Calu3 (cell line): ENCODE data around the gene SLC24A3. TPM values are rescaled to one million over a fixed set of nuclear protein-coding genes. Genes with fewer than 3 reads are reported as not detected.

Source experiments
- BruUV-seq: library from RNA; stranded (reverse); fragments of 400-500 nt; replicated peaks from 2 replicates; lab custom pipeline; 2021; lab: Mats Ljungman, UMichigan
- CTCF ChIA-PET: fragments of 300-600 bp; sonication (Branson Sonifier 250); formaldehyde crosslinking; loops from one replicate; lab custom pipeline; 2022; ENCODE audit warnings: antibody characterized with exemption; lab: Charles Lee
- DNase-seq: peaks from one replicate; pipeline ENCODE4 v3.0.0; 2022
- H3K27ac Mint-ChIP-seq: one replicate; pipeline ENCODE4 v1.8.0; 2022; ENCODE audit warnings: mixed read lengths; ENCODE audit not compliant: unreplicated experiment
- H3K27me3 Mint-ChIP-seq: one replicate; pipeline ENCODE4 v1.8.0; 2022; ENCODE audit warnings: mixed read lengths; ENCODE audit not compliant: unreplicated experiment
- H3K36me3 Mint-ChIP-seq: one replicate; pipeline ENCODE4 v1.8.0; 2022; ENCODE audit warnings: mild to moderate bottlenecking, moderate library complexity, mixed read lengths; ENCODE audit not compliant: insufficient read depth, unreplicated experiment
- H3K4me1 Mint-ChIP-seq: one replicate; pipeline ENCODE4 v1.8.0; 2022; ENCODE audit warnings: mild to moderate bottlenecking, low read depth, mixed read lengths; ENCODE audit not compliant: unreplicated experiment
- H3K4me3 Mint-ChIP-seq: one replicate; pipeline ENCODE4 v1.8.0; 2022; ENCODE audit warnings: mild to moderate bottlenecking, low read depth, moderate library complexity, mixed read lengths; ENCODE audit not compliant: unreplicated experiment
- H3K9me3 Mint-ChIP-seq: one replicate; pipeline ENCODE4 v1.8.0; 2022; ENCODE audit warnings: low read depth, mixed read lengths; ENCODE audit not compliant: unreplicated experiment
- intact Hi-C: fragments of 100-400 bp; cut with micrococcal nuclease; formaldehyde crosslinking; loops from one replicate; pipeline ENCODE4 v1.10.0; 2022; ENCODE audit not compliant: unreplicated experiment
- total RNA-seq: library from RNA; stranded (reverse); gene quantifications from 2 replicates; pipeline ENCODE4 v1.2.3, GENCODE V29; 2022
- TF ChIP-seq, protein P1 (sequence below): fragments of 200-600 bp; IDR thresholded peaks from one replicate; pipeline ENCODE4 v1.8.0; 2022; ENCODE audit warnings: antibody characterized with exemption; ENCODE audit not compliant: unreplicated experiment

The SLC24A3 gene
- total RNA-seq, 1 experiment from 2014 or later, result not detected

DNA sequence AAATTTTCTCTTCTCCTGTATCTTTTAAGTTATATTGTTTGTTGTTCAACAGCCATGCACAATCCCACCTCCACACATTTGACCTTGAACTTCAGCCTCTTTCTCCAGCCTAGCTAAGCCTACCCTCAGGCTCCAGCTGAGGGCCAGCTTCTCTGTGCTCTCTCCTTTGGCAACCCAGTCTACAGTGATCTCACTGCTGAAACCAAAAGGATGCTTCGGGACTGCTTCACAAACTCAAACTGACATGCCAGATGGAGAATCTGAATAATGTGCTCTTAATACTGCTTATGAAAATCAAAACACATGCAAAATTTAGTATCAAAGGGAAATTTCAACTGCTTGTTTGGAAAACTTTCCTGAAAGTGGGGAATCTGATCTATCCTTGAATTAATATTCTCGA lies 529.5 kb downstream of the SLC24A3 start:
- intact Hi-C loops, result loop anchor here (10.0 kb wide), 1 partner anchor 47 kb away; no protein-coding TSS in a partner anchor
- H3K4me1 Mint-ChIP-seq, result no peaks in the 10 kb centered on the region
- CTCF ChIA-PET, result no interaction called here
- no peaks in the 10 kb centered on the region for H3K9me3 Mint-ChIP-seq
- DNase-seq, result no peak
- H3K4me3 Mint-ChIP-seq, result no peak overlapping the region
- TF ChIP-seq, protein P1, sequence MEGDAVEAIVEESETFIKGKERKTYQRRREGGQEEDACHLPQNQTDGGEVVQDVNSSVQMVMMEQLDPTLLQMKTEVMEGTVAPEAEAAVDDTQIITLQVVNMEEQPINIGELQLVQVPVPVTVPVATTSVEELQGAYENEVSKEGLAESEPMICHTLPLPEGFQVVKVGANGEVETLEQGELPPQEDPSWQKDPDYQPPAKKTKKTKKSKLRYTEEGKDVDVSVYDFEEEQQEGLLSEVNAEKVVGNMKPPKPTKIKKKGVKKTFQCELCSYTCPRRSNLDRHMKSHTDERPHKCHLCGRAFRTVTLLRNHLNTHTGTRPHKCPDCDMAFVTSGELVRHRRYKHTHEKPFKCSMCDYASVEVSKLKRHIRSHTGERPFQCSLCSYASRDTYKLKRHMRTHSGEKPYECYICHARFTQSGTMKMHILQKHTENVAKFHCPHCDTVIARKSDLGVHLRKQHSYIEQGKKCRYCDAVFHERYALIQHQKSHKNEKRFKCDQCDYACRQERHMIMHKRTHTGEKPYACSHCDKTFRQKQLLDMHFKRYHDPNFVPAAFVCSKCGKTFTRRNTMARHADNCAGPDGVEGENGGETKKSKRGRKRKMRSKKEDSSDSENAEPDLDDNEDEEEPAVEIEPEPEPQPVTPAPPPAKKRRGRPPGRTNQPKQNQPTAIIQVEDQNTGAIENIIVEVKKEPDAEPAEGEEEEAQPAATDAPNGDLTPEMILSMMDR, result no peak
- H3K27me3 Mint-ChIP-seq, result no peaks in the 10 kb centered on the region
- H3K36me3 Mint-ChIP-seq, result no peaks in the 10 kb centered on the region
- BruUV-seq, result no TSS peak
- no peak overlapping the region for H3K27ac Mint-ChIP-seq

- H3K4me1 Mint-ChIP-seq, result no peaks in the 10 kb centered on the region
- TF ChIP-seq, protein P1, result no peak
- no peak overlapping the region for H3K27ac Mint-ChIP-seq
- no TSS peak for BruUV-seq
- intact Hi-C loops, result loop anchor here (10.0 kb wide), 1 partner anchor 48 kb away; no protein-coding TSS in a partner anchor
- CTCF ChIA-PET, result no interaction called here
- H3K36me3 Mint-ChIP-seq, result no peaks in the 10 kb centered on the region
- no peaks in the 10 kb centered on the region for H3K27me3 Mint-ChIP-seq
- no peak for DNase-seq
- H3K9me3 Mint-ChIP-seq, result no peaks in the 10 kb centered on the region
- H3K4me3 Mint-ChIP-seq, result no peak overlapping the region
Measured at GRCh38 chr20:19742974-19743639, 530.7 kb downstream of the SLC24A3 start.

- Mint-ChIP-seq H3K27ac (no peak overlapping the region), H3K4me3 (no peak overlapping the region), H3K27me3 (no peaks in the 10 kb centered on the region), H3K36me3 (no peaks in the 10 kb centered on the region), H3K4me1 (no peaks in the 10 kb centered on the region), H3K9me3 (no peaks in the 10 kb centered on the region)
- CTCF ChIA-PET, result no interaction called here
- intact Hi-C loops, result loop anchor here (10.0 kb wide), 1 partner anchor 49 kb away; no protein-coding TSS in a partner anchor
- no TSS peak for BruUV-seq
- TF ChIP-seq, protein P1, result no peak
- DNase-seq, result no peak
Measured at GRCh38 chr20:19743640-19743995, 531.2 kb downstream of the SLC24A3 start.

GRCh38 chr20:19745106-19745505 lies 532.7 kb downstream of the SLC24A3 start:
- CTCF ChIA-PET, result interaction anchor here (0.6 kb wide), 1 partner anchor 327 kb away, joined by 4 read pairs; no protein-coding TSS in a partner anchor
- H3K4me3 Mint-ChIP-seq, result no peak overlapping the region

More at GRCh38 chr20:19745106-19745505, 532.7 kb downstream of the SLC24A3 start:
- H3K27me3 Mint-ChIP-seq, result no peaks in the 10 kb centered on the region
- DNase-seq, result no peak
- no peaks in the 10 kb centered on the region for H3K36me3 Mint-ChIP-seq
- TF ChIP-seq, protein P1, result no peak
- H3K9me3 Mint-ChIP-seq, result no peaks in the 10 kb centered on the region
- intact Hi-C loops, result loop anchor here (10.0 kb wide), 1 partner anchor 50 kb away; no protein-coding TSS in a partner anchor
- H3K4me1 Mint-ChIP-seq, result no peaks in the 10 kb centered on the region
- no TSS peak for BruUV-seq
- H3K27ac Mint-ChIP-seq, result no peak overlapping the region
